Choroid plexus epithelial cell (primary cell): ENCODE results near the gene TXNDC11.

Source experiments
- DNase-seq: peaks from one replicate; pipeline ENCODE4 v3.0.0-alpha.2; 2010; ENCODE audit warnings: low read depth
- H3K4me3 ChIP-seq: 2 replicates; pipeline ENCODE4 v1.5.1; 2011; ENCODE audit warnings: low read depth, mild to moderate bottlenecking, control low read depth, low read length, moderate library complexity
- TF ChIP-seq, protein P1 (sequence below): conservative IDR thresholded peaks from 2 replicates; pipeline ENCODE4 v1.5.1; 2011; ENCODE audit warnings: low read depth, mild to moderate bottlenecking, control low read depth, inconsistent platforms, low read length, moderate library complexity

The TXNDC11 gene

DNA sequence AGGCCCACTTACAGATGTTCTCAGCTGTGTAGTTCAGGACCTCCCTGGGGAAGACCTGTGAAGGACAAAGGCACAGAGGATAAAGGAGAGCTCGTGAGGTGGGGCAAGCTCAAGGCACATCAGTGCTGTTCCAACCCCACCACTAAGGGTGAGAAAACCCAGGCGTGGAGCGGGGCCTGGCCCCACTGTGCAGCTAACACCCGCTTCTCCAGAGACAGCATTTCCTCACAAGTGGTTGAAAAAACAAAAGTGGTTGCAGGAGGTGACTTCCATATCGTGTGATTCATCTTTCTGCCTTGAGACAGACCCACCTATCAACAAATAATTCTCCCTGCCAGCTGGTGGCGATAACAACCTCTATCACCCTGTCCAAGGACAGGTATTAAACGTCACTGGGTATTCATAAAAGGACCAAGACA is 44.4 kb downstream of the TXNDC11 start:
- DNase-seq: peak; percentile 67
- H3K4me3 ChIP-seq: no peak overlapping the region
- TF ChIP-seq, protein P1, sequence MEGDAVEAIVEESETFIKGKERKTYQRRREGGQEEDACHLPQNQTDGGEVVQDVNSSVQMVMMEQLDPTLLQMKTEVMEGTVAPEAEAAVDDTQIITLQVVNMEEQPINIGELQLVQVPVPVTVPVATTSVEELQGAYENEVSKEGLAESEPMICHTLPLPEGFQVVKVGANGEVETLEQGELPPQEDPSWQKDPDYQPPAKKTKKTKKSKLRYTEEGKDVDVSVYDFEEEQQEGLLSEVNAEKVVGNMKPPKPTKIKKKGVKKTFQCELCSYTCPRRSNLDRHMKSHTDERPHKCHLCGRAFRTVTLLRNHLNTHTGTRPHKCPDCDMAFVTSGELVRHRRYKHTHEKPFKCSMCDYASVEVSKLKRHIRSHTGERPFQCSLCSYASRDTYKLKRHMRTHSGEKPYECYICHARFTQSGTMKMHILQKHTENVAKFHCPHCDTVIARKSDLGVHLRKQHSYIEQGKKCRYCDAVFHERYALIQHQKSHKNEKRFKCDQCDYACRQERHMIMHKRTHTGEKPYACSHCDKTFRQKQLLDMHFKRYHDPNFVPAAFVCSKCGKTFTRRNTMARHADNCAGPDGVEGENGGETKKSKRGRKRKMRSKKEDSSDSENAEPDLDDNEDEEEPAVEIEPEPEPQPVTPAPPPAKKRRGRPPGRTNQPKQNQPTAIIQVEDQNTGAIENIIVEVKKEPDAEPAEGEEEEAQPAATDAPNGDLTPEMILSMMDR: peak; percentile 24

DNA sequence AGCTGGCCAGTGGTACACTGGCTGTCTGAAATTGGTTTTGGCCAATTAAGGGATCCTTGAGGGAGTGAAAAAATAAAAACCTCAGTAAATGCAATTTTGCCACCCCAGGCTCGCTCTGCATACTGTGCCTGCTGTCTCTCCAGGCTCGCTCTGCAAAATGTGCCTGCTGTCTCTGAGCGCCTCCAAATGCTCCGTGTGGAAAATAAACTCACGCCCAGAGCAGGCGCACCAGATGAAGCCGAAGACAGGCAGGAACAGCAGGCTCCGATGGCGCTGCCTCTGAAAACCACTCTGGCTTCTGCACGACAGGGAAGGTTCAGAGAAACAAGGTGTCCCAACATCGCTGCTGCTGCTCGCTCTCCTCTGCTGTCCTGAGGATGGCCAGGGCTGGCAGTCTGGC is 45.3 kb downstream of the TXNDC11 start:
- H3K4me3 ChIP-seq: no peak overlapping the region
- TF ChIP-seq, protein P1: no peak
- no peak for DNase-seq

DNA sequence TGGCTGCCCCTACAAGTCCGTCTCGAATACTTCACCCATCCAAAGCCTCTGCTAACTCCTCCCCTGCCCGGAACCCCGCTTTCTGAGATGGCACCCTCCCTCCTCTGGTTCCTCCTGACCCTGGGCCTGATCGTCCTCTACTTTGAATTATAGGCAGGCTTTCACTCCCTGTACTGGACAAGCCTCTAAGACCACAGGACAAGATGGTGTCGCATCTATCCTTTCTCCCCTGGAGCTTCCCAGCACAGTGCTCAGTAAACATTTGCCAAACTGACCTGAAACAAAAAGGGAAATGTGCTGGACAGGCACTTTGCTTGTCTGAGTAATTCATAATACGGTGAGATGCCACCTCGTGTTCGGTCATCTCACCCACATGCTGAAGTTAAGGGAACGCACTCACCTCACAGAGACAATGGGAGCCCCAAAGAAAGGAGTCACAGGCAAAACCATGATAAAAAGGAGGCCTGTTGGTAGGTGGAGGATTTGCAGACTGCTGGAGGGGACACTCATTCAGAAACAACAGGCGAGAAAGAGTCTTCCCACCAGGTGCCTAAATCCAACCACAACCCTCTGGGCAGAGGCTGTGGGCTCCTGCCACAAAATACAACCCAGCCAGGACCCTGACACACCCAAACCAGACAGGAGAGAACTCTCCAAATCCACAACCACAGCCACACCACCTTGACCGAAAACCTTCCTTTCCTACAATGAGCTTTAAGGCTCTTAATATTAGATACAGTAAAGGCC is 46.2 kb downstream of the TXNDC11 start:
- no peak for DNase-seq
- no peak overlapping the region for H3K4me3 ChIP-seq
- TF ChIP-seq, protein P1: no peak

DNA sequence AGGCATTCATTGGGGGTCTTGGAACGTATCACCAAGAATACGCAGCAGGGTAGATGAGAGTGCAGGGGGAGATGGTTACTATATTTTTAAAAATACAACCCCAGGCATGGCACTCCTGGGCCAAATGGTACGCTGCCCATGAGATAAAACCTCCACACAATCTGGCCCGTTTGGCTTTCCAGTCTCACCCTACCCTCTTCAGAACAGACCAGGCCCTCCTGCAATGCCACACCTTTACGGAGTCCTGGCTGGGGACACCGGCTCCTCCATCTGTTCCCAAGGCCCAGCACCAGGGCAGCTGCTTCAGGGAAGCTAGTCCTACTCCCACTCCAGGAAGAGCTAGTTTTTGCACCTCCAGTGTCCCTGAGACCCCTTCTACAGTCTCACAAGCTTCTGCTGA is 50.0 kb downstream of the TXNDC11 start:
- DNase-seq: no peak
- no peak overlapping the region for H3K4me3 ChIP-seq
- TF ChIP-seq, protein P1: no peak

DNA sequence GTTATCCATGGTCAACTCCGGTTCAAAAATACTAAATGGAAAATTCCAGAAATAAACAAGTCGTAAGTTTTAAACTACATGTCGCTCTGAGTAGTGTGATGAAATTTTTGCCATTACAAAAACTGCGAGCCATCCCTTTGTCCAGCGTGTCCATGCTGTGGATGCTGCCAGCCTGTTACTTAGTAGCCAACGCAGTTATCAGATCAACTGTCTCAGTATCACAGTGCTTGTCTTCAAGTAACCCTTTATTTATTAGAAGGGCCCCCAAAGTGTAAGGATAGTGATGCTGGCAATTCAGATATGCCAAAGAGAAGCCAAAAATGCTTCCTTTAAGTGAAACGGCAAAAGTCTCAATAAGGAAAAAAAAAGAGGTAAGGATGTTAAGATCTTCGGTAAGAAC is 50.5 kb downstream of the TXNDC11 start:
- TF ChIP-seq, protein P1: no peak
- DNase-seq: no peak
- H3K4me3 ChIP-seq: no peak overlapping the region

DNA sequence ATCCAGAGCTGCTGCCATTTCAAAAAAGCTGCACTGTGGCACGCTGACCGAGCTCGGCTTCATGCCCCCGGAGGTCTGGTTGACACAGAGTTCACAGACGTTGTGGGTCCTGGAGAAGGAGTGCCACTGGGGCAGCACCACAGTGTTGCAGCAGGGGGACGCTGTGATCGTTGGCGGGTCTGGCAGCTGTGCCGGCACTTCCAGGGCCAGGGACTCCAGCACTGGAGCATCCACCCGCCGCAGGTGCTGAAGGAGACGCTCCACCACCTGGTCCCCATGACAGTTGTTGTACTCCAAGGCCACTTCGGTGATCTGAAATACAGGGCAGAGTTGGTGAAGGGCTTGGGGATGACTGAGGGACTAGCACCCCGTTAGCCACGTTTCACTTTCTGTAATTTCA is 50.9 kb downstream of the TXNDC11 start:
- TF ChIP-seq, protein P1: no peak
- H3K4me3 ChIP-seq: no peak overlapping the region
- no peak for DNase-seq

DNA sequence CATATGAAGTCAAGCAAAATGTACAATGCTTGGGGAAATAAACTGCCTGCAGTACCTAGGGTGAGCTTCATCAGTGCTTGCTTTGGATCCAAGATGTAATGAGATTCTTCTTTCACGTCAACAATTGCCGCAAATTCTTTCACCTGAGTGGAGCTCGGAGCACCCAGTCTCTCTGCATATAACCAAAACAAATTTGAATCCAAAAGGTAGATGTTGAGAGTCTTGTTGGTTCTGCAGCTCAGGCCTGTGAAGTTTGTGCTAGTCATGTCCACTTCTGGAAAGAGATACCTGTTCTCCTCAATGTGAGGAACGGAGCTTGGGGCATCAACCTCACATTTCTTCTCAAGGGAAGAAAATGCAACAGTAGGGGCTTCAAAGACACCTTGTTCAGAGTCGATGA is 51.4 kb downstream of the TXNDC11 start:
- H3K4me3 ChIP-seq: no peak overlapping the region
- no peak for DNase-seq
- TF ChIP-seq, protein P1: no peak
